Astrocyte of the spinal cord (primary cell): Measurements from ENCODE around the gene PACS2.

Experiments used
- DNase-seq: peaks from one replicate; pipeline ENCODE4 v3.0.0; 2011; ENCODE audit warnings: low read depth, low spot score
- H3K4me3 ChIP-seq: 2 replicates; pipeline ENCODE4 v1.5.1; 2011; ENCODE audit warnings: low read depth, mild to moderate bottlenecking, low read length, moderate library complexity
- CTCF ChIP-seq: IDR thresholded peaks from 2 replicates; pipeline ENCODE4 v1.5.1; 2012; ENCODE audit warnings: low read depth, mild to moderate bottlenecking, low read length, inconsistent platforms
- in situ Hi-C: cut with HindIII; loops from 2 replicates; pipeline ENCODE4 v1.10.0; 2017; ENCODE audit warnings: low sequenced_read_pairs

PACS2 gene

GRCh38 chr14:105431256-105431655 is 116.7 kb downstream of the PACS2 start:
- H3K4me3 ChIP-seq, result no peak overlapping the region
- DNase-seq, result no peak
- TF ChIP-seq CTCF, result no peak
- in situ Hi-C loops, result no loop called here

GRCh38 chr14:105432657-105433056 is 118.1 kb downstream of the PACS2 start:
- no peak for DNase-seq
- H3K4me3 ChIP-seq, result no peak overlapping the region
- TF ChIP-seq CTCF, result no peak
- in situ Hi-C loops, result no loop called here

- no peak for DNase-seq
- no peak for TF ChIP-seq CTCF
- H3K4me3 ChIP-seq, result no peak overlapping the region
- in situ Hi-C loops, result no loop called here
Observed at GRCh38 chr14:105433161-105433605, 118.6 kb downstream of the PACS2 start.

GRCh38 chr14:105436402-105436801 is 121.9 kb downstream of the PACS2 start:
- TF ChIP-seq CTCF, result no peak
- in situ Hi-C loops, result no loop called here
- H3K4me3 ChIP-seq, result no peak overlapping the region
- no peak for DNase-seq

- no peak for TF ChIP-seq CTCF
- no peak overlapping the region for H3K4me3 ChIP-seq
- no peak for DNase-seq
- in situ Hi-C loops, result no loop called here
Observed at GRCh38 chr14:105436891-105437722, 122.6 kb downstream of the PACS2 start.

GRCh38 chr14:105437723-105438500 is 123.4 kb downstream of the PACS2 start:
- TF ChIP-seq CTCF, result no peak
- no peak overlapping the region for H3K4me3 ChIP-seq
- DNase-seq, result no peak
- in situ Hi-C loops, result no loop called here
